ENCODE data around the gene KCTD16.

KCTD16 gene

GRCh38 chr5:144289277-144289676 is 118.6 kb downstream of the KCTD16 start:
- no peak for DNase-seq (ENCODE audit: low spot score)

- DNase-seq (ENCODE audit: low spot score): no peak
Measured at GRCh38 chr5:144292029-144292428, 121.4 kb downstream of the KCTD16 start.

- DNase-seq (ENCODE audit: low spot score): no peak
Measured at GRCh38 chr5:144295284-144295683, 124.6 kb downstream of the KCTD16 start.

- DNase-seq (ENCODE audit: low spot score): no peak
Measured at GRCh38 chr5:144297081-144297480, 126.4 kb downstream of the KCTD16 start.

- DNase-seq (ENCODE audit: low spot score): no peak
Measured at GRCh38 chr5:144298658-144299057, 128.0 kb downstream of the KCTD16 start.

- no peak for DNase-seq (ENCODE audit: low spot score)
Measured at GRCh38 chr5:144304688-144305087, 134.0 kb downstream of the KCTD16 start.

GRCh38 chr5:144307736-144308135 is 137.1 kb downstream of the KCTD16 start:
- DNase-seq (ENCODE audit: low spot score): no peak

- DNase-seq (ENCODE audit: low spot score): no peak
Measured at GRCh38 chr5:144308174-144308573, 137.5 kb downstream of the KCTD16 start.

GRCh38 chr5:144308906-144309670 is 138.4 kb downstream of the KCTD16 start:
- no peak for DNase-seq (ENCODE audit: low spot score)

- no peak for DNase-seq (ENCODE audit: low spot score)
Measured at GRCh38 chr5:144310621-144311020, 139.9 kb downstream of the KCTD16 start.

- no peak for DNase-seq (ENCODE audit: low spot score)
Measured at GRCh38 chr5:144313147-144313726, 142.6 kb downstream of the KCTD16 start.

GRCh38 chr5:144315026-144315425 is 144.4 kb downstream of the KCTD16 start:
- no peak for DNase-seq (ENCODE audit: low spot score)

- no peak for DNase-seq (ENCODE audit: low spot score)
Measured at GRCh38 chr5:144315994-144316634, 145.4 kb downstream of the KCTD16 start.

GRCh38 chr5:144318011-144318410 is 147.3 kb downstream of the KCTD16 start:
- no peak for DNase-seq (ENCODE audit: low spot score)

GRCh38 chr5:144318460-144318859 is 147.8 kb downstream of the KCTD16 start:
- no peak for DNase-seq (ENCODE audit: low spot score)

GRCh38 chr5:144323181-144323580 is 152.5 kb downstream of the KCTD16 start:
- DNase-seq (ENCODE audit: low spot score): no peak

GRCh38 chr5:144325532-144325931 is 154.9 kb downstream of the KCTD16 start:
- DNase-seq (ENCODE audit: low spot score): no peak

- no peak for DNase-seq (ENCODE audit: low spot score)
Measured at GRCh38 chr5:144328494-144328893, 157.8 kb downstream of the KCTD16 start.

- DNase-seq (ENCODE audit: low spot score): no peak
Measured at GRCh38 chr5:144328980-144329379, 158.3 kb downstream of the KCTD16 start.

GRCh38 chr5:144329681-144330080 is 159.0 kb downstream of the KCTD16 start:
- DNase-seq (ENCODE audit: low spot score): no peak

- DNase-seq (ENCODE audit: low spot score): no peak
Measured at GRCh38 chr5:144331361-144331760, 160.7 kb downstream of the KCTD16 start.

- no peak for DNase-seq (ENCODE audit: low spot score)
Measured at GRCh38 chr5:144332265-144332664, 161.6 kb downstream of the KCTD16 start.

GRCh38 chr5:144333336-144333920 is 162.8 kb downstream of the KCTD16 start:
- no peak for DNase-seq (ENCODE audit: low spot score)

All from kidney capillary endothelial cell (primary cell).